ENCODE measurements around the gene RHPN2.
"Not testable (repeated sequence)": the region's sequence is repeated elsewhere in the genome, so short reads cannot be mapped to it uniquely, and the experiment has no call there.

Gene RHPN2

DNA sequence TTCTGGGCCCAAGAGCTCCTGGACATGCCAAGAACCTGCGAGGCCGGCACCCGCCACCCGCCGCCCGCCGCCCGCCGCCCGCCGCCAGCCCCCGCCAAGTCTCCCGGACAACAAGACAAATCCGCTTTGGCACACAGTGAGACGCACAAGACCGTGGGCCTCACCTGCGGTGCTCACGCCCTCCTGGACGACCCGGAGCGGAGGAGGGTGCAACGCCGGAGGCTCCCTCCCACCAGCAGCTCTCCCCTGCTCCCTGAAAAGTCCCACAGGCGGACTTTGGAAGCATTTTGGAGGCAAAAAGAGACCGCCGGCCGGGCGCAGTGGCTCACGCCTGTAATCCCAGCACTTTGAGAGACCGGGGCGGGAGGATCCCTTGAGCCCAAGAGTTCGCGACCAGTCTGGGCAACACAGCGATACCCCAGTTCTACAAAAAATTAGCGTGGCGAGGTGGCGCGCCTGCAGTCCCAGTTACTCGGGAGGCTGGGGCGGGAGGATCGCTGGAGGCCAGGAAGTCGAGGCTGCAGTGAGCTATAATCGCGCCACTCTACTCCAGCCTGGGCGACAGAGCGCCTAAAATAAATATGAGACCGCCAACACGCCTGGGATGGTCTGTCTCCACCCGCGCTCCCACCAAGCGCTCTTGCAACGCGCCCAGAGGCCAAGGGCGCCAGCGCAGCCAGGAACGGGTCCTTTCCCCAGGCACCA lies 783 bp downstream of the RHPN2 start:
- no peak for DNase-seq

- DNase-seq: no peak
These were observed 1.3 kb downstream of the RHPN2 start for GRCh38 chr19:33063356-33063752.

- no peak for DNase-seq
These were observed 1.8 kb downstream of the RHPN2 start for GRCh38 chr19:33062902-33063301.

GRCh38 chr19:33060586-33060985 lies 4.1 kb downstream of the RHPN2 start:
- DNase-seq: no peak

DNA sequence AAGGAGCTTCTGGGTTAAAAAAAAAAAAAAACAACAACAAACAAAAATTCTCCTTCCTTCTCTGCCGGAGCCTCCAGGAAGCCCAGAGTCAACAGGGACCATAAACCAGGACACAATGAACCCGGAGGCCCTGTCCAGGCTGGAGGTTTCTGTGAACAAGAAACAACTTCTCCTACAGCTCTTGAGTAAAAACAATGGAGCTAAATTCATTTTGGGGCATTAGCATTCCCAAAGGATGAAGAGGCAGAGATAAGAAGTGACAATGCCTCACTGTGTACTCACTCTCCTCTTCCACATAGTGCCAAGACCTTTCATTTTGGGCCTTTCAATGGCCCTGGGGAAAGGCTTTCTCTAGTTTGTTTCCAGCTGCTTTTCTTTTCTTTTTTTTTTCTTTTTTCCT lies 9.0 kb downstream of the RHPN2 start:
- DNase-seq: no peak

GRCh38 chr19:33054623-33055022 lies 10.1 kb downstream of the RHPN2 start:
- no peak for DNase-seq

GRCh38 chr19:33052352-33052972 lies 12.2 kb downstream of the RHPN2 start:
- DNase-seq: no peak

GRCh38 chr19:33050110-33050509 lies 14.6 kb downstream of the RHPN2 start:
- no peak for DNase-seq

DNA sequence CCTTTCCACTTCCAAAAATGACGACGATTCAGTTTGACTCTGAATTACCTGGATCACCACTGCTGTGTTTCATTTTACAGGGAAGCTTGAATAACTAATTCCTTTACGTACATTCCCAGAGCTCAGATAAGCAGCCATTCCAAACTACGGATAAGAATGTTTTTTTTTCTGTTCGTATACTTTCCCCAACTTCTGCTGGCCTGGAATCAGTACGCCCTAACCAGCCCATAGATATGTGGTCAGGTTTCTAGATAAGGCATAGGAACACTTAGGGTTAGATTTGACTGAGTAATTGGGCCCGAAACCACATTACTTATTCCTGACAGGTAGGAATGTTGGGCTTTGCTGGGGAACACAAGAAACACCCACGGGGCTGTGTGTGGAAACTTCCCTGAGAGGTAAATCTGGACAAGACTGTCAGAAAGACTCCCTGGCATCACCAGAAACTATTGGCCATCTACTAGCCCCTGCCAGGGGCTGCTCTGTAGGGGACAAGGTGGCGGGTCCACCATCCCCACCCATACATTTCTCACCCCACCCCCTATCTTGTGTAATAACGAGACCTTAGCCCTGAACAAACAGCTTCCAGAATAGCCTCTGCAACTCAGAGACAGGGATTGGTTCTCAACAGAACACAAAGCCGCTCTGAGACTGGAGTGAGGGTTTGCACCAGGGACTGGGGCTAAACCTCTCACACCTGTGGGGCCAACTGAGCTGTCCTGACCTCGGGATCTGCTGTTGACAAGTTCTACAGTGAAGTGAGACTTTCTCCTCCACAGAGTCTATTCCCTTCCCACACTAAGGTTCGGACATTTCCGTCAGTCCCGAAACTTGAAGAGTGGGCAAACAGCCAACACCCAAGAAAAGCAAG lies 15.6 kb downstream of the RHPN2 start:
- DNase-seq: no peak

GRCh38 chr19:33047422-33047821 lies 17.3 kb downstream of the RHPN2 start:
- no peak for DNase-seq

GRCh38 chr19:33041828-33042160 lies 22.9 kb downstream of the RHPN2 start:
- DNase-seq: not testable (repeated sequence)

- no peak for DNase-seq
These were observed 23.5 kb downstream of the RHPN2 start for GRCh38 chr19:33040994-33041827.

GRCh38 chr19:33039815-33040214 lies 24.9 kb downstream of the RHPN2 start:
- DNase-seq: no peak

GRCh38 chr19:33039108-33039599 lies 25.5 kb downstream of the RHPN2 start:
- no peak for DNase-seq

GRCh38 chr19:33037168-33038025 lies 27.3 kb downstream of the RHPN2 start:
- not testable (repeated sequence) for DNase-seq

- DNase-seq: not testable (repeated sequence)
These were observed 28.1 kb downstream of the RHPN2 start for GRCh38 chr19:33036370-33037167.

GRCh38 chr19:33035461-33035860 lies 29.2 kb downstream of the RHPN2 start:
- no peak for DNase-seq

DNA sequence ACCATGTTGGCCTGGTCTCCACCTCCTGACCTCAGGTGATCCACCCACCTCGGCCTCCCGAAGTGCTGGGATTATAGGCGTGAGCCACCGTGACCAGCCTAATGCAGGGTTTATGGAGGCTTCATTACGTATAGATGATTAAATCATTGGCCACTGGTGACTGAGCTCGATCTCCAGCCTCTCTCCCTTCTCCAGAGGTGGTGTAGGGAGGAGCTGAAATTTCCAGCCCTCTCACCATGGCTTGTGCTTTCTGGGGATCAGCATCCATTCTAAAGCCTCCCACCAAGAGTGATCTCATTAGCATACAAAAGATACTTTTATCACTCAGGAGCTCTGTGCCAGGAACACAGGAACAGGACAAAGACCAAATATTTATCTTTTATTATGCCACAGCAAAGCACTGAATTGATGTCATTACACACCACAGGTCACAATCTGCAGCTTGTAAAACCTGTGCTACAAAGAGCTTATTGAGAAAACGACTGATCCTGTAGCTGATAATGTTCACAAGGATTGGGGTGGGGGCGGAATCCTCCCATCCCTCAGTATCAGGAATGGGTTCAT lies 32.4 kb downstream of the RHPN2 start:
- DNase-seq: no peak

GRCh38 chr19:33029746-33030303 lies 34.9 kb downstream of the RHPN2 start:
- DNase-seq: no peak

GRCh38 chr19:33026602-33027001 lies 38.1 kb downstream of the RHPN2 start:
- not testable (repeated sequence) for DNase-seq

All from NCI-H524 treated with DMSO at 0.1 percent for 48 hours (cell line).